ENCODE measurements around the gene ZNF445.
"Not testable (repeated sequence)": the region's sequence is repeated elsewhere in the genome, so short reads cannot be mapped to it uniquely, and the experiment has no call there.

ZNF445 gene

DNA sequence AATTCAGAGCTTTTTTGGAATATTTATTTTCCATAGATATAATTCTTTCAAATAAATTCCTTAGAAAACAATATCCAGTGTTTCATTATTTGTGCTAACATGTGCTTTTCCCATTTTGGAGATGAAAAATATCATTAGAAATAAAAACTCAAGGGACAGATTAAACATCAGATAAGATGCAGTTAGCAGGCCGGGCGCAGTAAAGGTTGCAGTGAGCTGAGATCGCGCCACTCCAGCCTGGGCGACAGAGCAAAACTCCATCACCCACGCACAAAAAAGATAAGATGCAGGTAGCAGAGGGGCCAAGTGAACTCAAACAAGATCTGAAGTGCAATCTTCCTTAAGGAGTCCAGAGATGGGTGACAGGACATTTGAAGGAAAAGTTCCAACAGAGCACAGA is 48.0 kb downstream of the ZNF445 start:
- no peak for DNase-seq

GRCh38 chr3:44428910-44429309 is 48.6 kb downstream of the ZNF445 start:
- no peak for DNase-seq

DNA sequence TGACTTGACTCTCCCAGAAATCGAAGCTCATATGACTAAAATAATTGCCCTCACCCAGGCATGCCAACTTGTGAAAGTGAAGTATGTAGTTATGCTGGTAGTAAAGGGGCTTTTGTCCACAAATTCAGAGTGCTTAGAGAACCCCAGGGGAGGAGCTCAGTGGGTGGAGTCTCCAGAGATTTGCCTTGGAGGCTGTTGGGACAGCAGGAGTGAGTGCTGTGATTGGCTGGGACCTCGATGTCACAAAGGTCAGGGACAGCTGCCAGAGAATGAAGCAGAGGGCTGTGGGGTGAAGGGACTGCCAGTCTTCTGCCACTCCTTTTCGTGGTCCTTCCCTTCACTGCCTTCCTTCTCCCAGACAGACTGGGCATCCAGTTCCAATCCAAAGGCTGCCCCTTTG is 49.8 kb downstream of the ZNF445 start:
- DNase-seq = no peak

- no peak for DNase-seq
These were observed 52.7 kb downstream of the ZNF445 start for GRCh38 chr3:44424758-44425157.

- DNase-seq = no peak
These were observed 56.2 kb downstream of the ZNF445 start for GRCh38 chr3:44421280-44421679.

GRCh38 chr3:44420676-44421075 is 56.8 kb downstream of the ZNF445 start:
- no peak for DNase-seq

- no peak for DNase-seq
These were observed 57.4 kb downstream of the ZNF445 start for GRCh38 chr3:44419923-44420650.

DNA sequence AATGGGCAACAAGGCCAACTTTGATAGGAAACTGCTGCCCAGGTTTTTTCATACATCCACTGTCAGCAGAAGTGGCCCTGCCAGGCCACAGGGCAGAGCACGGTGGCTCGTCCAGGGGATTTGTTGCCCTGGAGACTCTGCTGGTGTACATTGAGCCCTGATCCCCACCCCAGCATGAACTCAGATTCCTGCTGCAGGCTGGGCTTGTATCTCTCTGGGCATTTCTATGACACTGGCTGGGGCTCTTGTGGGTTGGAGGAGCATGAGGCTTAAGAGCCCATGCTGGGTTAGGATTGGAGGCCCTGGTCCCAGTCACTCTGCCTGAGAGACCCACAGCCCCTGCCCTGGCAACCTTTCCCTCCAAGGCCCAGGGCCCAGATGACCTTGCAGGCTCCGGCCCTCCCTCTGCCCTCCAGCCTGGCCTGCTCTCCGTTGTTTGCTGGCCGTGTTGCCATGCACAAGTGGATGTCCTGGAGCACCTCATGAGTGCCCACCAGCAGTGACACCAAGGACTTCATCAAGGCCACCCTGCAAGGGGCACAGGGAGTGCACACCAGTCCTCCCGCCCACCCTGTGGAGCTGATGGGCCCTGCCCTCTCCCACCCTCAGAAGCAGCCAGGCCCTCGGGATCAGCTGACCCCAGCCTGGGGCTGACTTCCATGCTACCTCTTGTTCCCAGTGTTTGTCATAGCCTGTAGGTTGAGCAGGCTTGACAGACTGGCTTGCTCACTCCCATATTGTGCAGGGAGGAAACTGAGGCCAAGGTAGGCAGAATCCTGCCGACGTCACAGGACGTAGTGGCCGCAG is 58.2 kb downstream of the ZNF445 start:
- no peak for DNase-seq

- no peak for DNase-seq
These were observed 58.9 kb downstream of the ZNF445 start for GRCh38 chr3:44418549-44418948.

GRCh38 chr3:44418118-44418517 is 59.4 kb downstream of the ZNF445 start:
- not testable (repeated sequence) for DNase-seq

DNA sequence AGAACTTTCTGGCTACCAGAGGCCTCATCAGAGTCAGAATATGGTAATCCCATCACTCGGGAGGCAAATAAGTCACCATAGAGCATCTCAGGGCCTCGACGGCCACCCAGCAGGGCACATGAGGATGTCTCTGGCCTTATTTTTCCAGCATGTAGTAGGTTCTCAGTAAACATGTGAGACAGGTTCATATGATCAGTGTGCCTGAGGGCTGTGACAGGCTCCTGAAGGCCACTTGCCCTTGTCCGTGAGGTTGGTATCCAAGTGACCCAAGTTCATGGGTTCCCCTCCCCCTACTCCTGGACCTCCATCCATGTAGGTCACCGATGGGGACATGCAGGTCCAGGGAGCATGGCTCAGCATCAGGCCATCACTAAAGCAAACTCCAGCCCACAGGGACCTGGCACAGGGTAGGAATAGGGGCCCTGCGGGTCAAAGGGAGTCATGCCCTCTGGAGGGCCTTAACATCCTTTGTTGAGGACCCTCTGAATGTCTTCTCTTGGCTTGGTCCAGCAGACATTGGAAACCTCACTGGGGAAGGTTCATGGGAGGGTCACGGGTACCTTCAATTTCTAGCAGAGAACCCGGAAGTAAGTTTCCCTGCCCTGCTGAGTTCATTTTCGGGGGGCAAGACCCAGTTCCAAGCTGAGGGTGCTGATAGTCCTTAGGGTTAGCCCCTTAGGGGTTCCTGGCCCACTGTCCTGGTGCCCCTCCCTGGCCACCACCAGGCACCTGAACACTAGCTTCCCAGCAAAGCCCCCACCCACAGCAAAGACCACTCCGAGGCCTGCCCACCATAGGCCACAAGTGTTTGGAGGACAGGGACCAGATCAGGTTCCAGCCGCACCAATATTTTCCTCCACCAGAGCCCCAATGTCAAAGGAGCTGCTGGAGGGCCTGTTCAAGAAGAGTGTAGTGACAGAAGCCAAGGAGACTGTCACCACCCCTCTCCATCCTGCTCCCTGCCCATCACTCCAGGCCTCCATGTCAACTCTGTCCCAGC is 61.1 kb downstream of the ZNF445 start:
- no peak for DNase-seq

DNA sequence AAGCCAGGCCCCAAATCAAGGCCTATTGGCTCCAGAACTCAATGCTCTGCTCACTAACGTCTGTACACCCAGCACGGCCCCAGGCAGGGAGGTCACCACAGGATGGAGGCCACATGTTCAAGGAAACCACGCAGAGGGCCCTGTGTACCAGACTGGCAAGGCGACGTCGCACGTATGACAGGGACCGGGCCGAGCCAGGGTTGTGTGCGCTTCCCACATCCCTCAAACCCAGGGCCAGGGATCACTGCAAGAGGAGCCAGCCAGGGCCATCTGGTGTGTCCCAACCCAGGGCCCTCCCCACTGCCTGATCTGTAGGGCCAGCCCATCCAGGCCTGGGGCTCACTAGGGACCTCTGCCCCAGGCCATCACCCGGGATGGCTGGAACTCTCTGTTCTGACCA is 62.0 kb downstream of the ZNF445 start:
- no peak for DNase-seq

GRCh38 chr3:44414517-44415090 is 62.9 kb downstream of the ZNF445 start:
- no peak for DNase-seq

- DNase-seq = no peak
These were observed 65.1 kb downstream of the ZNF445 start for GRCh38 chr3:44412365-44412764.

- DNase-seq = no peak
These were observed 66.3 kb downstream of the ZNF445 start for GRCh38 chr3:44411031-44411645.

- DNase-seq = no peak
These were observed 67.6 kb downstream of the ZNF445 start for GRCh38 chr3:44409640-44410410.

GRCh38 chr3:44402548-44402947 is 74.9 kb downstream of the ZNF445 start:
- DNase-seq = no peak

DNA sequence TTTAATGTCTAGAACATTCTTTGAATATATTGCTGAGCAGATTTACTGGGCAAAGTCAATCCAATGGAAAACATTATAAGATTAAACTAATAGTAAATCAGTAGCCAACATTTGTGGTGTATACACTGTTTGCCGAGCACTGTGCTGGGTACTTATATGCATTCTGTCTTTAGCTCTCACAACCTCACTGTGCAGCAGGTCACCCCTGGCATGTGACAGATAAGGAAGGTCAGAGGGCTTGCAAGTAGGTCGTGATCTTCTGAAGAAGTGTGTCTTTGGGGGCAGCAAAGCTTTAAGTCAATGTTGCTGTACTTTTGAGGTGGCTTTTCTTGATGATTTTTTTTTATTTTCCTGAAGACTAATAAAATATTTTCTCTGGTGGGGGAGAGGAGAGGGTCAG is 76.7 kb downstream of the ZNF445 start:
- no peak for DNase-seq

DNA sequence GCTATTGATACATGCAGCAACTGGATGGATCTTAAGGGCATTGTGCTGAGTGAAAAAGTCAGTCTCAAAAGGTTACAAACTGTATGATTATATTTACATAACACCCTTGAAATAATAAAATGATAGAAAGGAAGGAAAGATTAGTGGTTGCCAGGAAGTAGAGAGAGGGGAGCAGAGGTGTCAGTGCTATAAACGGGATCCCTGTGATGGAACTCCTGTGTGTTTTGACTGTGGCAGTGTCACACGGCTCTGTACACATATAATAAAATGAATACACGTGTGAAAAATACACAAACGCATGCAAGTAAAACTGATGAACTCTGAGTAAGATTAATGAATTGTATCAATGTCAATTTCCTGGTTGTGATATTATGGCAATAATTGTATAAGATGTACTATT is 78.6 kb downstream of the ZNF445 start:
- DNase-seq = no peak

DNA sequence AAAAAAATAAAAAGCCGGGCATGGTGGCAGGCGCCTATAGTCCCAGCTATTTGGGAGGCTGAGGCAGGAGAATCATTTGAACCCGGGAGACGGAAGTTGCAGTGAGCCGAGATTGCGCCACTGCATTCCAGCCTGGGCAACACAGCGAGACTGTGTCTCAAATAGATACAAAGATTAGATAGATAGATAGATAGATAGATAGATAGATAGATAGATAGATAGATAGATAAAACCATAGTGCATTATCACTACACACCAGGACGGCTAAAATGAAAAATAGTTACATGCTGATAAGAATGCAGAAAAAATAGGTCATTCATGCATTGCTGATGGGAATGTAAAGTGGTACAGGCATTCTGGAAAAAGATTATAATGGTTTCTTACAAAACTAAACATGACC is 79.2 kb downstream of the ZNF445 start:
- not testable (repeated sequence) for DNase-seq
